ENCODE results near the gene CDC42BPA.
"Not testable (repeated sequence)": the region's sequence is repeated elsewhere in the genome, so short reads cannot be mapped to it uniquely, and the experiment has no call there.

CDC42BPA gene

DNA sequence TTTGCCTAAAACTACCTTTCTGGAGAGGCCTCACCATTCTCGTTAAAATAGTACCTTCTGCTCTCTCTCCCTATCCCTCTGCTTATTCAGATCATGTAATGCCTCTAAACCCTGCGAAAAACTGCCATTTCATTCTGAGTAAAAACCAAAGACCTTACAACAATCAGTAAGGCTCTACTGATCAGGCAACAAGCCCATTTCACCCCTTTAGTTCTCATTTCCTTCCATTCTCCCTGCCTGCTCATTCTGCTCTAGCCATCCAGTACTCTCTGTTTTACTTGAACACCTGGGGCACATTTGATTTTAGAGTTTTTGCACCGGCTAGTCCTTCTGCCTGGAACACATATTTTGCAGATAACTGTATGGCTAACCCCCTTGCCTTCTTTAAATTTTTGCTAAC, 190.4 kb downstream of the CDC42BPA start:
- no peaks in the 10 kb centered on the region for H3K27me3 Mint-ChIP-seq (ENCODE audit: low read depth)

DNA sequence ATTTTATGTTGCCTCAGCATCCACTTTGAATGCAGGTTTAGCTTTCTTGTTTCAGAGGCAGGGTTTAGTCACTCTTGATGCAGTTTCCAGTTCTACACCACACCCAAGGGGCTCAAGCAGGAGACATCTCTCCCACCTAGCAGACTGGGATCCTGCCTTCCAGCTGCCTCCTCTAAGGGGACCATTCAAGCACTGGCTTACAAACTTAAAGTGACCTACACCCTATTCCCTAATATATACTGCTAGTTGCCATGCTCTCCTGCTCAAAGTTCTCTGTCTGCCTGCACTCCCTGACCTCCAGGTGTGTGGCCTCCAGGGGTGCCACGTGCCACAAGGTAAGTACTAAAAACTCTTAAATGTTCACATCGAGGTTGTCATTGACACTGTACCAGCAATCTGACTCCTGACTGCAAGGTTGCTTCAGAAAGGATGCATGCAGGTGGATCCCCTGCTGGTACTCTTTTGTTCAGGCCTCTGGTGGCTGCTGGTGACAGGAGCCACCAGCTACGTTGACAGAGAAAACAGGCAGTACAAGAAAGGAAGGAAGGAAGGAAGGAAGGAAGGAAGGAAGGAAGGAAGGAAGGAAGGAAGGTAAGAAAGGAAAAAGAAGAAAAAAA, 192.3 kb downstream of the CDC42BPA start:
- Mint-ChIP-seq H3K9me3 (no peaks in the 10 kb centered on the region), H3K27ac (no peak overlapping the region), H3K27me3 (ENCODE audit: low read depth) (peaks cover under 1% of the 10 kb centered on the region), H3K4me1 (no peaks in the 10 kb centered on the region), H3K4me3 (no peak overlapping the region), H3K36me3 (ENCODE audit: low read depth) (peaks cover 19% of the 10 kb centered on the region)
- TF ChIP-seq, protein P1, sequence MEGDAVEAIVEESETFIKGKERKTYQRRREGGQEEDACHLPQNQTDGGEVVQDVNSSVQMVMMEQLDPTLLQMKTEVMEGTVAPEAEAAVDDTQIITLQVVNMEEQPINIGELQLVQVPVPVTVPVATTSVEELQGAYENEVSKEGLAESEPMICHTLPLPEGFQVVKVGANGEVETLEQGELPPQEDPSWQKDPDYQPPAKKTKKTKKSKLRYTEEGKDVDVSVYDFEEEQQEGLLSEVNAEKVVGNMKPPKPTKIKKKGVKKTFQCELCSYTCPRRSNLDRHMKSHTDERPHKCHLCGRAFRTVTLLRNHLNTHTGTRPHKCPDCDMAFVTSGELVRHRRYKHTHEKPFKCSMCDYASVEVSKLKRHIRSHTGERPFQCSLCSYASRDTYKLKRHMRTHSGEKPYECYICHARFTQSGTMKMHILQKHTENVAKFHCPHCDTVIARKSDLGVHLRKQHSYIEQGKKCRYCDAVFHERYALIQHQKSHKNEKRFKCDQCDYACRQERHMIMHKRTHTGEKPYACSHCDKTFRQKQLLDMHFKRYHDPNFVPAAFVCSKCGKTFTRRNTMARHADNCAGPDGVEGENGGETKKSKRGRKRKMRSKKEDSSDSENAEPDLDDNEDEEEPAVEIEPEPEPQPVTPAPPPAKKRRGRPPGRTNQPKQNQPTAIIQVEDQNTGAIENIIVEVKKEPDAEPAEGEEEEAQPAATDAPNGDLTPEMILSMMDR (IDR thresholded peaks at IDR 0.05; ENCODE audit: unreplicated experiment in 3 of 3): no peak

More for the DNA sequence above, 190.4 kb downstream of the CDC42BPA start:
- Mint-ChIP-seq H3K9me3 (no peaks in the 10 kb centered on the region), H3K36me3 (ENCODE audit: low read depth) (peaks cover 29% of the 10 kb centered on the region), H3K4me3 (no peak overlapping the region), H3K27ac (no peak overlapping the region), H3K4me1 (no peaks in the 10 kb centered on the region)
- TF ChIP-seq, protein P1 (IDR thresholded peaks at IDR 0.05; ENCODE audit: unreplicated experiment in 3 of 3): no peak

DNA sequence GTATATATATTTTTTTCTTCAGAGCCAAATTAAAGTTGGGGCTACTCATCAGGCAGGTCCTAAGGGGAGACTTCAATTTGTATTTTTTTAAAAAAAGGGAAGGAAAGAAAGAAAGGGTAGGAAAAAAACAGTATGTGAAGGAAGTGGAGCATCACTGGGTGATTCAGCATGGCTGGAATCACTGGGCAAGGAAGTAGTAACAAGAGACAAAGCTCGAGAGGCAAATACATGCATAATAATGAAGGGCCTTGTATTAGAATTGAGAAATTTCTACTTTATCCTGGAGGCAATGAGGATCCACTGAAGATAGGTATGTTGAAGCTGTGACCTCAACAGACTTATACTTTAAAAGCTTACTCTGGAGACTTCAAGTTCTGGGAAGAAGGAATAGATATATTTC, 193.8 kb downstream of the CDC42BPA start:
- peaks cover 12% of the 10 kb centered on the region for H3K36me3 Mint-ChIP-seq (ENCODE audit: low read depth)
- no peak overlapping the region for H3K27ac Mint-ChIP-seq
- H3K9me3 Mint-ChIP-seq: no peaks in the 10 kb centered on the region
- H3K27me3 Mint-ChIP-seq (ENCODE audit: low read depth): peaks cover 3% of the 10 kb centered on the region
- H3K4me3 Mint-ChIP-seq: no peak overlapping the region
- no peaks in the 10 kb centered on the region for H3K4me1 Mint-ChIP-seq
- TF ChIP-seq, protein P1 (IDR thresholded peaks at IDR 0.05; ENCODE audit: unreplicated experiment in 3 of 3): no peak

DNA sequence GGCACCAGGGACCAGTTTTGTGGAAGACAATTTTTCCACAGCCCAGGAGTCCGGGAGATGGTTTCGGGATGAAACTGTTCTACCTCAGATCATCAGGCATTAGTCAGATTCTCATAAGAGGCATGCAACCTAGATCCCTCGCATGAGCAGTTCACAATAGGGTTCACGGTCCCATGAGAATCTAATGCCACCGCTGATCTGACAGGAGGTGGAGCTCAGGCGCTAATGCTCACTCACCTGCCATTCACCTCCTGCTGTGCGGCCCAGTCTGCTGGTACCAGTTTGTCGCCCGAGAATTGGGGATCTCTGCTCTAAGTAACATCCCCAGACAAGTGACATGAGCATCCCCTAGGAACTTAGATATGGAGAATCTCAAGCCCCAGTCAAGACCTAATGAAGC, 197.5 kb downstream of the CDC42BPA start:
- peaks cover 3% of the 10 kb centered on the region for H3K27me3 Mint-ChIP-seq (ENCODE audit: low read depth)
- no peak overlapping the region for H3K4me3 Mint-ChIP-seq
- TF ChIP-seq, protein P1 (IDR thresholded peaks at IDR 0.05; ENCODE audit: unreplicated experiment in 3 of 3): no peak
- H3K4me1 Mint-ChIP-seq: no peaks in the 10 kb centered on the region
- H3K9me3 Mint-ChIP-seq: no peaks in the 10 kb centered on the region
- H3K27ac Mint-ChIP-seq: no peak overlapping the region
- H3K36me3 Mint-ChIP-seq (ENCODE audit: low read depth): peaks cover 4% of the 10 kb centered on the region

DNA sequence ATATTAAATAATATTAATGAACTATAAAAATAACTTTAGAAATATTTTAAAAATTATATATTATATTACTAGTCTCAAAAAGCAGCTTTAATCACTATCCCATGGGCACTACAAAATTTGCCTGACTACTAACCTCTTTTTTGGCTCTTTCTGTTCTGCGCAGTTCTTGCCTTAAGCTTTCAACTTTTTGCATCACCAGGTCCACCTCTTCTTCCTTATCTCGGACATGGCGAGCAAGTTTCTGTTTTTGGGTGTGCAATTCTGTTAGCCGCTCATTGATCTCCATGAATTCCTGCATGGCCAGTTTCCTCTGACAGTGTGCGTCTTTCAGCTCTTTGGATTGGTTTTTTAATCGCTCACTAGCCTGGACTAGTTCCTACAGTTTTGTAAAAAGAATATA, 205.8 kb downstream of the CDC42BPA start:
- H3K27me3 Mint-ChIP-seq (ENCODE audit: low read depth): no peaks in the 10 kb centered on the region
- peaks cover 36% of the 10 kb centered on the region for H3K36me3 Mint-ChIP-seq (ENCODE audit: low read depth)
- TF ChIP-seq, protein P1 (IDR thresholded peaks at IDR 0.05; ENCODE audit: unreplicated experiment in 3 of 3): no peak
- H3K27ac Mint-ChIP-seq: no peak overlapping the region
- peaks cover 12% of the 10 kb centered on the region for H3K9me3 Mint-ChIP-seq
- no peak overlapping the region for H3K4me3 Mint-ChIP-seq
- H3K4me1 Mint-ChIP-seq: no peaks in the 10 kb centered on the region

DNA sequence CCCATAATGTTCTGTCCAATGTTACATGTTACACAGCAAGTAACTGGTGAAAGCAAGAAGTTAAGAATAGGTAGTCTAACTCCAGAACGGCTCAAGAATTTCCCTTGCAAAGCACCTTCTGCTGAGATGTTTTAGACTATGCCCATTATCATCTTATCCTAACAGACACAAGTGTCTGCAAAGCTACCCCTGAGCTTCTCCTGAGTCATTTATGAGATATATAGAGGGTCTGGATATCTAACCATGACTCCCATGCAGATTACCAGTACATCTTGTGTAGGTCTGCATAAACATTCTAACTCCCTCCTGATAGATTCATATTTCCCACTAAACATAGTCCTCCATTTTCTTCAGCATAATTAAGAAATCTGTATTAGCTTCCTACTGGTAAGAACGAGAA, 206.5 kb downstream of the CDC42BPA start:
- TF ChIP-seq, protein P1 (IDR thresholded peaks at IDR 0.05; ENCODE audit: unreplicated experiment in 3 of 3): no peak
- H3K4me3 Mint-ChIP-seq: no peak overlapping the region
- H3K36me3 Mint-ChIP-seq (ENCODE audit: low read depth): peaks cover 43% of the 10 kb centered on the region
- H3K27me3 Mint-ChIP-seq (ENCODE audit: low read depth): no peaks in the 10 kb centered on the region
- no peaks in the 10 kb centered on the region for H3K4me1 Mint-ChIP-seq
- H3K9me3 Mint-ChIP-seq: peaks cover 14% of the 10 kb centered on the region
- no peak overlapping the region for H3K27ac Mint-ChIP-seq

DNA sequence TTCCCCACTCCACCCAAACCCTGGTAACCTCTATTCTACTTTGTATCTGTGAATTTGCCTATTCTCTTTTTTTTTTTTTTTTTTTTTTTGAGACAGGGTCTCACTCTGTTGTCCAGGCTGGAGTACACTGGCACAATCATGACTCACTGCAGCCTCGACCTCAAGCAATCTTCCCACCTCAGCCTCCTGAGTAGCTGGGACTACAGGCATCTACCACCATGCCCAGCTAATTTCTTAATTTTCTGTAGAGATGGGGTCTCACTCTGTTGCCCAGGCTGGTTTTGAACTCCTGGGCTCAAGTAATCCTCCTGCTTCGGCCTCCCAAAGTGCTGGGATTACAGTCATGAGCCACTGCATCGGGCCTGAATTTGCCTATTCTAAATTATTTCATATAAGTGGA, 213.0 kb downstream of the CDC42BPA start:
- Mint-ChIP-seq H3K9me3 (peaks cover 18% of the 10 kb centered on the region), H3K36me3 (ENCODE audit: low read depth) (peaks cover 52% of the 10 kb centered on the region)
- H3K27ac Mint-ChIP-seq; H3K4me3 Mint-ChIP-seq; H3K4me1 Mint-ChIP-seq; H3K27me3 Mint-ChIP-seq (ENCODE audit: low read depth): not testable (repeated sequence)
